ENCODE results near the gene HK2.
"Not testable (repeated sequence)": the region's sequence is repeated elsewhere in the genome, so short reads cannot be mapped to it uniquely, and the experiment has no call there.

Gene HK2

GRCh38 chr2:74876081-74876886 lies 42.4 kb downstream of the HK2 start:
- peak in 1 of 2 donors; percentile 9 for DNase-seq (ENCODE audit: low read depth in 2 of 2, low spot score in 1 of 2)

- DNase-seq (ENCODE audit: low read depth in 2 of 2, low spot score in 1 of 2) = no peak
These were observed 43.4 kb downstream of the HK2 start for GRCh38 chr2:74877376-74877775.

GRCh38 chr2:74877781-74878433 lies 44.0 kb downstream of the HK2 start:
- no peak for DNase-seq (ENCODE audit: low read depth in 2 of 2, low spot score in 1 of 2)

- no peak for DNase-seq (ENCODE audit: low read depth in 2 of 2, low spot score in 1 of 2)
These were observed 44.6 kb downstream of the HK2 start for GRCh38 chr2:74878551-74878950.

GRCh38 chr2:74880054-74880728 lies 46.3 kb downstream of the HK2 start:
- no peak for DNase-seq (ENCODE audit: low read depth in 2 of 2, low spot score in 1 of 2)

GRCh38 chr2:74881176-74881575 lies 47.2 kb downstream of the HK2 start:
- no peak for DNase-seq (ENCODE audit: low read depth in 2 of 2, low spot score in 1 of 2)

- DNase-seq (ENCODE audit: low read depth in 2 of 2, low spot score in 1 of 2) = no peak
These were observed 47.8 kb downstream of the HK2 start for GRCh38 chr2:74881626-74882298.

GRCh38 chr2:74882299-74882687 lies 48.4 kb downstream of the HK2 start:
- DNase-seq (ENCODE audit: low read depth in 2 of 2, low spot score in 1 of 2) = no peak

GRCh38 chr2:74883011-74883410 lies 49.1 kb downstream of the HK2 start:
- DNase-seq (ENCODE audit: low read depth in 2 of 2, low spot score in 1 of 2) = no peak

GRCh38 chr2:74884118-74884762 lies 50.3 kb downstream of the HK2 start:
- DNase-seq (ENCODE audit: low read depth in 2 of 2, low spot score in 1 of 2) = no peak

- no peak for DNase-seq (ENCODE audit: low read depth in 2 of 2, low spot score in 1 of 2)
These were observed 50.9 kb downstream of the HK2 start for GRCh38 chr2:74884866-74885265.

- no peak for DNase-seq (ENCODE audit: low read depth in 2 of 2, low spot score in 1 of 2)
These were observed 52.3 kb downstream of the HK2 start for GRCh38 chr2:74886251-74886650.

GRCh38 chr2:74886811-74887210 lies 52.9 kb downstream of the HK2 start:
- DNase-seq (ENCODE audit: low read depth in 2 of 2, low spot score in 1 of 2) = no peak

GRCh38 chr2:74887445-74887951 lies 53.6 kb downstream of the HK2 start:
- no peak for DNase-seq (ENCODE audit: low read depth in 2 of 2, low spot score in 1 of 2)

- no peak for DNase-seq (ENCODE audit: low read depth in 2 of 2, low spot score in 1 of 2)
These were observed 54.2 kb downstream of the HK2 start for GRCh38 chr2:74887960-74888700.

GRCh38 chr2:74889159-74889558 lies 55.2 kb downstream of the HK2 start:
- no peak for DNase-seq (ENCODE audit: low read depth in 2 of 2, low spot score in 1 of 2)

GRCh38 chr2:74890711-74891110 lies 56.8 kb downstream of the HK2 start:
- no peak for DNase-seq (ENCODE audit: low read depth in 2 of 2, low spot score in 1 of 2)

- DNase-seq (ENCODE audit: low read depth in 2 of 2, low spot score in 1 of 2) = no peak
These were observed 57.3 kb downstream of the HK2 start for GRCh38 chr2:74891136-74891764.

- DNase-seq (ENCODE audit: low read depth in 2 of 2, low spot score in 1 of 2) = not testable (repeated sequence)
These were observed 57.9 kb downstream of the HK2 start for GRCh38 chr2:74891816-74892215.

- no peak for DNase-seq (ENCODE audit: low read depth in 2 of 2, low spot score in 1 of 2)
These were observed 58.7 kb downstream of the HK2 start for GRCh38 chr2:74892609-74893008.
